Right lobe of liver (tissue), 6 donors: ENCODE data around the gene STK32A. TPM values are rescaled to one million over a fixed set of nuclear protein-coding genes. Genes with fewer than 3 reads are reported as not detected.

Experiments
- ATAC-seq, 4 donors: fragments of 200-7000 bp; cut with Tn5 transposase; one replicate each; pipeline ENCODE4 v1.9.1; 2020; ENCODE audit warnings: mild to moderate bottlenecking in 4 of 4, moderate library complexity in 4 of 4
- DNase-seq, 3 donors: peaks; one replicate each; pipeline ENCODE4 v3.0.0-alpha.2; 2020
- H3K27ac ChIP-seq, 3 donors: fragments of 200-600 bp; one replicate each; pipeline ENCODE4 v1.8.0; 2022
- H3K27me3 ChIP-seq, 2 donors: fragments of 200-600 bp; one replicate each; pipeline ENCODE4 v1.8.0; 2022
- H3K36me3 ChIP-seq, 4 donors: fragments of 200-600 bp; sonication (generic) in 1 of 4; one replicate each; pipeline versions ENCODE4 v1.5.1 to v1.8.0; 2017 to 2022; ENCODE audit warnings: control low read depth in 1 of 4
- H3K4me1 ChIP-seq, 4 donors: fragments of 200-600 bp; sonication (generic) in 1 of 4; one replicate each; pipeline versions ENCODE4 v1.5.1 to v1.8.0; 2017 to 2022; ENCODE audit warnings: control low read depth in 1 of 4
- H3K4me3 ChIP-seq, 3 donors: fragments of 200-600 bp; one replicate each; pipeline ENCODE4 v1.8.0; 2022
- H3K9me3 ChIP-seq, 4 donors: fragments of 200-600 bp; sonication (generic) in 1 of 4; one replicate each; pipeline versions ENCODE4 v1.5.1 to v1.8.0; 2017 to 2022; ENCODE audit warnings: control low read depth in 1 of 4
- CTCF ChIP-seq, 4 donors: fragments of 200-600 bp in 3 of 4; fragments of 450-650 bp in 1 of 4; IDR thresholded peaks; one replicate each; pipeline versions ENCODE4 v1.5.1 to v1.8.0; 2016 to 2022; ENCODE audit warnings: antibody characterized with exemption in 4 of 4, mild to moderate bottlenecking in 2 of 4
- POLR2A ChIP-seq: fragments of 450-650 bp; IDR thresholded peaks from one replicate; pipeline ENCODE4 v1.6.1; 2017; ENCODE audit warnings: antibody characterized with exemption, mild to moderate bottlenecking
- WGBS: methylation state at CpG from one replicate; pipeline ENCODE4 v1.1.6; 2018; ENCODE audit warnings: low coverage, low lambda C conversion rate; ENCODE audit not compliant: insufficient coverage; ENCODE audit errors: missing lambda C conversion rate; 5-methylcytosine and 5-hydroxymethylcytosine counted together
- intact Hi-C, 2 donors: fragments of 100-400 bp; cut with DNase I; formaldehyde crosslinking; loops; one replicate each; pipeline versions ENCODE4 v1.11.2 to v1.14.1; 2022
- total RNA-seq, 6 experiments: library from RNA; depleted of rRNA in 2 of 6; stranded (reverse); fragments of >200 nt in 2 of 6; fragmentation: NEBNext Ultra II Directional in 3 of 6; extraction: Animal tissue kit (Norgen Biotek cat#: 25700) in 3 of 6; gene quantifications; one replicate each; pipeline versions ENCODE4 v1.1.0 to v1.2.4, GENCODE V29; 2016 to 2023
- donor health status: DM: no; HTN: yes; CAD: no.
- donor health status: DM: no; HTN: no; CAD: no.
- donor health status: DM: no; HTN: no; CAD: no.
- donor health status: DM: no; HTN: yes; CAD: no.
- donor health status: DM: no; HTN: yes; CAD: no.

The STK32A gene
- total RNA-seq, 6 experiments from 2014 or later = 0.05 to 0.42 (median 0.15) TPM; not detected in 3

- TF ChIP-seq CTCF (IDR thresholded peaks at IDR 0.05) = no peak
- TF ChIP-seq POLR2A = no peak
These were observed 106.5 kb downstream of the STK32A start for GRCh38 chr5:147341345-147341744.

GRCh38 chr5:147344861-147345260 lies 110.0 kb downstream of the STK32A start:
- Histone ChIP-seq H3K36me3 (no peaks in the 10 kb centered on the region), H3K9me3 (no peaks in the 10 kb centered on the region), H3K27ac (no peak overlapping the region), H3K4me1 (no peaks in the 10 kb centered on the region), H3K4me3 (no peak overlapping the region), H3K27me3 (no peaks in the 10 kb centered on the region)
- intact Hi-C loops = no loop called here
- 7% methylated on average over 1 of the region's 1 CpG for WGBS
- TF ChIP-seq CTCF (IDR thresholded peaks at IDR 0.05) = no peak
- no peak for TF ChIP-seq POLR2A
- no peak for ATAC-seq
- no peak for DNase-seq

More at GRCh38 chr5:147341345-147341744, 106.5 kb downstream of the STK32A start:
- Histone ChIP-seq H3K36me3 (no peaks in the 10 kb centered on the region), H3K4me1 (no peaks in the 10 kb centered on the region), H3K27me3 (no peaks in the 10 kb centered on the region), H3K27ac (no peak overlapping the region), H3K4me3 (no peak overlapping the region), H3K9me3 (no peaks in the 10 kb centered on the region)
- intact Hi-C loops = no loop called here
- no peak for ATAC-seq
- DNase-seq = no peak

- no peak for DNase-seq
- intact Hi-C loops = no loop called here
- 47% methylated on average over 5 of the region's 5 CpGs for WGBS
These were observed 111.3 kb downstream of the STK32A start for GRCh38 chr5:147346006-147346561.

GRCh38 chr5:147348046-147348445 lies 113.2 kb downstream of the STK32A start:
- intact Hi-C loops = no loop called here
- H3K27ac ChIP-seq = no peak overlapping the region
- no peak for ATAC-seq
- TF ChIP-seq CTCF (IDR thresholded peaks at IDR 0.05) (no peak), POLR2A (no peak)
- H3K27me3 ChIP-seq = no peaks in the 10 kb centered on the region
- 73% methylated on average over 2 of the region's 2 CpGs for WGBS
- H3K36me3 ChIP-seq = no peaks in the 10 kb centered on the region
- no peaks in the 10 kb centered on the region for H3K4me1 ChIP-seq
- no peak overlapping the region for H3K4me3 ChIP-seq
- no peaks in the 10 kb centered on the region for H3K9me3 ChIP-seq
- DNase-seq = no peak

More at GRCh38 chr5:147346006-147346561, 111.3 kb downstream of the STK32A start:
- TF ChIP-seq POLR2A (no peak), CTCF (IDR thresholded peaks at IDR 0.05) (no peak)
- no peaks in the 10 kb centered on the region for H3K9me3 ChIP-seq
- no peaks in the 10 kb centered on the region for H3K36me3 ChIP-seq
- H3K27me3 ChIP-seq = no peaks in the 10 kb centered on the region
- no peaks in the 10 kb centered on the region for H3K4me1 ChIP-seq
- H3K4me3 ChIP-seq = no peak overlapping the region
- ATAC-seq = no peak
- no peak overlapping the region for H3K27ac ChIP-seq

- WGBS = 85% methylated on average over 5 of the region's 5 CpGs
- Histone ChIP-seq H3K4me1 (no peaks in the 10 kb centered on the region), H3K27me3 (no peaks in the 10 kb centered on the region), H3K9me3 (no peaks in the 10 kb centered on the region), H3K4me3 (no peak overlapping the region), H3K27ac (no peak overlapping the region), H3K36me3 (no peaks in the 10 kb centered on the region)
- DNase-seq (no peak), ATAC-seq (no peak)
- no peak for TF ChIP-seq CTCF (IDR thresholded peaks at IDR 0.05)
- TF ChIP-seq POLR2A = no peak
- intact Hi-C loops = no loop called here
These were observed 113.6 kb downstream of the STK32A start for GRCh38 chr5:147348451-147348850.
